ENCODE measurements around the gene PDXK.

Gene PDXK

DNA sequence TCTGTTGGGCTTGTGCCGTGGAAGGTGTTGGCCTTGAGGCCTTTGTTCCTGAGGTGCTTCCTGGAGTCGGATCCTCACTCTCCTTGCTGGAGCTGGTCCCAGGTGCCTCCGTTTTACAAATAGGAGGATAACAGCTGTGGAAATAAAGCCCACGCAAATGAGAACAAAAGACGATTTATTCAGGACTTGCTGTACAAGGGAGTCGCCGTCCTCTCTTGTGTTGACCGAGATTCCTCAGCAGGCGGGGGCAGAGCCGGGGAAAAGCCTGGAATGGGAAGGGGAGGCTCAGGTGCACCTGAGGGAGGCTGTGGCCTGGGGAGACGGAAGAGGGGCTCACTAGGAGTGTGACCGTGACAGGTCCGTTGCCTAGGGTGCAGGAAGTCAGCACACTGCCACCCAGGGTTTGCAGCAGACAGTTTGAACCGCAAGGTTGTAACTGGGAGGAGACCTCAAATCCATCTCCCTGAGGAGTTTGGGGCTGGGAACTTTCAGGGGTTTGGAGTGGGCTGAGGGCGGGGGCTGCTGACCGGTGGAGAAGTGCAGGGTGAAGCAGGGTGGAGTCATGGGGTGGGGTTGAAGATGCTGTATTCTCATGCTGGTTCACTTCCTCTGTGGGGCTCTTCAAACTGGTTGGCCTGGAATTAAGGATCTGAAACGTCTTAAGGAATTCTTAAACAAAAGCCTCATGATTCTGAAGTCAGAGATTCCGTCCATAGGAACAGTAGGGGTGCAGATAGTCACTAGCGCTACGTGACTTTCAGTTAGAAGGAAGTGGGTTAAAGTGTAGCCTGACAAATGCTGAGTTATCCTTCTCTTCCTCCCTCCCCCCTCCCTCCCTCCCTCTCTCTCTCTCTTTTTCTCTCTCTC is 59.8 kb downstream of the PDXK start:
- FAIRE-seq = no peak
- no peak for DNase-seq (ENCODE audit: insufficient read length, low spot score)
- TF ChIP-seq, protein P1, sequence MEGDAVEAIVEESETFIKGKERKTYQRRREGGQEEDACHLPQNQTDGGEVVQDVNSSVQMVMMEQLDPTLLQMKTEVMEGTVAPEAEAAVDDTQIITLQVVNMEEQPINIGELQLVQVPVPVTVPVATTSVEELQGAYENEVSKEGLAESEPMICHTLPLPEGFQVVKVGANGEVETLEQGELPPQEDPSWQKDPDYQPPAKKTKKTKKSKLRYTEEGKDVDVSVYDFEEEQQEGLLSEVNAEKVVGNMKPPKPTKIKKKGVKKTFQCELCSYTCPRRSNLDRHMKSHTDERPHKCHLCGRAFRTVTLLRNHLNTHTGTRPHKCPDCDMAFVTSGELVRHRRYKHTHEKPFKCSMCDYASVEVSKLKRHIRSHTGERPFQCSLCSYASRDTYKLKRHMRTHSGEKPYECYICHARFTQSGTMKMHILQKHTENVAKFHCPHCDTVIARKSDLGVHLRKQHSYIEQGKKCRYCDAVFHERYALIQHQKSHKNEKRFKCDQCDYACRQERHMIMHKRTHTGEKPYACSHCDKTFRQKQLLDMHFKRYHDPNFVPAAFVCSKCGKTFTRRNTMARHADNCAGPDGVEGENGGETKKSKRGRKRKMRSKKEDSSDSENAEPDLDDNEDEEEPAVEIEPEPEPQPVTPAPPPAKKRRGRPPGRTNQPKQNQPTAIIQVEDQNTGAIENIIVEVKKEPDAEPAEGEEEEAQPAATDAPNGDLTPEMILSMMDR (IDR thresholded peaks at IDR 0.05; ENCODE audit: insufficient read depth, missing control alignments) = no peak

DNA sequence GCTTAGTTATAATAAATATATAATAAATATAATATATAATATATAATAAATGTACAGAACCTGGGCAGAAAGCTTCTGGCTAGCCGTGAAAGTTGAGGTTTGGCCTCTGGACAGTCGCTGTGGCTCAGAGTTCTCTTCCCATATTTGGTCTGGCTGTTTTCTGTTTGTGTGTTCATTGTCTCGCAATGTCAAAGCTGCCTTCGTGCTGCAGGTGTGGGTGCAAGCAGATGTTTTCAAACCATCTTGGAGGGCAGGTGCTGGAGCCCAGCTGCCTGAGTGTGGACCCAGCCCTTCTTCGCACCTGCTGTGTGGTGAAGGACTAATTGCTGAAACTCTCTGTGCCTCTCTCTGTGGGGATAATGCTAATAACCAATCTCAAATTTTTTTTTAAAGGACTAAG is 60.7 kb downstream of the PDXK start:
- no peak for FAIRE-seq
- DNase-seq (ENCODE audit: insufficient read length, low spot score) = no peak

DNA sequence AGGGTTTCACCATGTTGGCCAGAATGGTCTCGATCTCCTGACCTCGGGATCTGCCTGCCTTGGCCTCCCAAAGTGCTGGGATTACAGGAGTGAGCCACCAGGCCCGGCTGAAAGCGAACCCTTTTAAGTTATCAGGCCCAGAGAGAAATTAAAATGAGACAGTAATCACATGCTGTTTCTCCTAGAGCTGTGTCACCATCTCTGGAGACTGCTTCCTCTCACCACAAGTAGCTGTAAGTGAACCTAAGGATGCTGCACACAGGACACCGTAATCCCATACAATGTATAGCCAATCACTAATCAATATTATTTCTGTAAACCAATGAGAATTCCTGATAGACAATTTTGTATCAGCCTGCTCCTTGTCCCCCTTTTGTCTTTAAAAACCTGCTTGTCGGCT is 62.9 kb downstream of the PDXK start:
- no peak for DNase-seq (ENCODE audit: insufficient read length, low spot score)
- TF ChIP-seq, protein P1 (IDR thresholded peaks at IDR 0.05; ENCODE audit: insufficient read depth, missing control alignments) = no peak
- FAIRE-seq = no peak

More for the DNA sequence above, 60.7 kb downstream of the PDXK start:
- TF ChIP-seq, protein P1 (IDR thresholded peaks at IDR 0.05; ENCODE audit: insufficient read depth, missing control alignments) = no peak

DNA sequence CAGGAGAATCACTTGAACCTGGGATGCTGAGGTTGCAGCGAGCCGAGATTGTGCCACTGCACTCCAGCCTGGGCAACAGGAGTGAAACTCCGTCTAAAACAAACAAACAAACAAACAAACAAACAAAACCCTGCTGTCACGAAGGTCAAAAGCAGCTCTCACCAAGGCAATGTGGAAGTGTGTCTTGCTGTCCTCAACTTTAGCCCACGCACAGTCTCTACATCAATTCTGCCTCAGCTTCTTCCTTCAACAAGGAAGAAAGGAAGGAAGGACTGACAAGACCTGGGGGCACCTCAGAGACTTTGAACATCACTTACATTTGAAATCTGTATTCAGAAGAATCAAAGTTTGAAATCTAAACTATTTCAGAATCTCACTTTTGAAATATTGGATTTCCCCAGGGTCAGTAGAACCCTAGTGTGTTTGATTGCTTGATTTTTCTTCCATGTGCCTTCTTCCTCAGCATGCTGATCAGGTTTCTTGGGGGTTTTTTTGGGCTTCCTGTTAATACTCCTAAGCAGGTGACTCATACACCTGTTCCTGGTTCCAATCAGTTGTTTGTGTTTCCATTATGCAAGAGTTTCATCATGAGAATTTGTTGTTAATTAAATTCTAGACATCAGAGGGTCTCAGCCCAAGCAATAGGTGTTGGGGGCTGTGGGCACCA is 63.6 kb downstream of the PDXK start:
- no peak for FAIRE-seq
- TF ChIP-seq, protein P1 (IDR thresholded peaks at IDR 0.05; ENCODE audit: insufficient read depth, missing control alignments) = no peak
- DNase-seq (ENCODE audit: insufficient read length, low spot score) = no peak

DNA sequence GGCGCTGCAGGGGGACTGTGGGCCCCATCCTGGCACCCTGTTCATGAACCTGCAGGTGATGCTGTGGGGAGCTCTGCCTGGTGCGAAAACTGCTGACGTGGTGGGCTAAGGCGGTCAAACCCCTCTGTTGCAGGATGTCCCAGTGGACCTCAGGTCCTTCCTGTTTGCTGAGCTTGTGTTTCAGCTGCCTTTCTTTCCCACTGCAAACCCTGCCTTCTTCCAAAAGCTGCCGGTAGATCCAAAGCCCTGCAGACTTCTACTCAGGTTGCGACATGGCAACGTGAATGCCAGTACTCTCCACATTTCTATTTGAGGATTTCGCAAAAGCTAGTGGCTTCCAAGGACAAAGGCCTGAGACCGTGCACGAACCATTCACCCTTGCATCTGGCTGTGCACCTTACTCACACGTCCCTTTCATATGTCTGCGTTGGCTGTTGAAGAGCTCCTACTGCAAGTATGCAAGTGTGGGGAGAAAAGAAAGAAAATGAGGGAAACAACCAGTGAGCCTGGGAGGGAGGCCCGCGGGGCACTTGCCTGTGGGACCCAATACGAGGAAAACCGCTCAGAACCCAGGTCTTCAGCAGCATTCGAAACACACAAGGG is 64.3 kb downstream of the PDXK start:
- TF ChIP-seq, protein P1 (IDR thresholded peaks at IDR 0.05; ENCODE audit: insufficient read depth, missing control alignments) = no peak
- FAIRE-seq = no peak
- no peak for DNase-seq (ENCODE audit: insufficient read length, low spot score)

DNA sequence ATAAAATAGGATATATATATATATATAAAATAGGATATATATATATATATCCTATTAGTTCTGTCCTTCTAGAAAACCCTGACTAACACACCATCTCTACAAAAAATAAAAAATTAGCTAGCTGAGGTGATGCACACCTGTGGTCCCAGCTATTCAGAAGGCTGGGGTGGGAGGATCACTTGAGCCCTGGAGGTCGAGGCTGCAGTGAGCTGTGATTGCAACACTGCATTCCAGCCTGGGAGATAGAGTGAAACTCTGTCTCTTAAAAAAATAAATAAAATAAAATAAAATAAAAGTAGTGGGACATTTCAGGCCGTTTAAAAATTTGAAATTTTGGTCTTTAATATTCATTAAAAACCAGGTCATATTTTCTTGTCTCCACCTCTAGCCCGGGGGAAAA is 66.2 kb downstream of the PDXK start:
- FAIRE-seq (no peak), DNase-seq (ENCODE audit: insufficient read length, low spot score) (no peak)
- TF ChIP-seq, protein P1 (IDR thresholded peaks at IDR 0.05; ENCODE audit: insufficient read depth, missing control alignments) = no peak
